Transverse colon (tissue), 4 donors: ENCODE results near the gene SMYD3.

Source experiments
- EP300 ChIP-seq: sonication (generic); formaldehyde crosslinking; IDR thresholded peaks from one replicate; pipeline ENCODE4 v1.6.1; 2017; ENCODE audit warnings: antibody characterized with exemption, low read depth
- POLR2A ChIP-seq: fragments of 450-650 bp; IDR thresholded peaks from one replicate; pipeline ENCODE4 v1.6.1; 2016; ENCODE audit warnings: antibody characterized with exemption, mild to moderate bottlenecking, moderate library complexity
- POLR2AphosphoS5 ChIP-seq, 3 donors: sonication (generic); formaldehyde crosslinking; IDR thresholded peaks; one replicate each; pipeline ENCODE4 v1.6.1; 2016; ENCODE audit warnings: antibody characterized with exemption in 3 of 3
- TF ChIP-seq, protein P1 (sequence below), 5 experiments: fragments of 200-600 bp in 3 of 5; fragments of 450-650 bp in 2 of 5; sonication (generic) in 3 of 5; IDR thresholded peaks; 1 replicate in 2 of 5; 2 replicates in 3 of 5; pipeline ENCODE4 v1.5.1; 2016 to 2017; ENCODE audit warnings: antibody characterized with exemption in 5 of 5, inconsistent platforms in 3 of 5, mild to moderate bottlenecking in 2 of 5, moderate library complexity in 1 of 5

DNA sequence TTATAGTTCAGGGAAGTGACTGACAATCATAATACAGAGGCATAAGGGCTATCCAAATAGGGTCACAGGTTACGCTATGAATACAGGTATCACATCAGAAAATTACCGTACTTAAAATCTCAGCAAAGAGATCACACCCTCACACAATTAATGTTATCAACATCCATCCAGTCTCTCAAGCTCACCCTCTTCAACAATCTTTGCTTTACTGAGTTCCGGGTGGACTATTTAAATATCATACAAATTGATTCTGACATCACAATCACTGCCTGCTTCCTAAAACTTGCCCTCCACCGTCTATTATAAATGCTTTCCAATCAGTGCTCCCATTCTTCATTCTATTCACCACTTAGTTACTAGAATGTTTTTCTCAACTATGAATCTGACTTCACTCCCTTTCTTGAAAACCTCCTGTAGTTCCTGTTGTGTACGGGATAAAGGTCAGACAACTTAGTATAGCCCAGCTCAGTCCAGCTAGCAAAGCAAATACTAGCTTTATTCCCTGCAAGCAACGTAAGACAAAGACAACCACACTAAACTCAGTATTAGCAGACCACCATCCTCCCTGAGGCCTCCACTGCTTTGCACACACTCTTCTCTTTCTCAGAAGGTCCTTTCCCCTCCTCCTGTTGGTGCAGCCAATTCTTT lies 398.7 kb downstream of the SMYD3 start:
- TF ChIP-seq, protein P1, sequence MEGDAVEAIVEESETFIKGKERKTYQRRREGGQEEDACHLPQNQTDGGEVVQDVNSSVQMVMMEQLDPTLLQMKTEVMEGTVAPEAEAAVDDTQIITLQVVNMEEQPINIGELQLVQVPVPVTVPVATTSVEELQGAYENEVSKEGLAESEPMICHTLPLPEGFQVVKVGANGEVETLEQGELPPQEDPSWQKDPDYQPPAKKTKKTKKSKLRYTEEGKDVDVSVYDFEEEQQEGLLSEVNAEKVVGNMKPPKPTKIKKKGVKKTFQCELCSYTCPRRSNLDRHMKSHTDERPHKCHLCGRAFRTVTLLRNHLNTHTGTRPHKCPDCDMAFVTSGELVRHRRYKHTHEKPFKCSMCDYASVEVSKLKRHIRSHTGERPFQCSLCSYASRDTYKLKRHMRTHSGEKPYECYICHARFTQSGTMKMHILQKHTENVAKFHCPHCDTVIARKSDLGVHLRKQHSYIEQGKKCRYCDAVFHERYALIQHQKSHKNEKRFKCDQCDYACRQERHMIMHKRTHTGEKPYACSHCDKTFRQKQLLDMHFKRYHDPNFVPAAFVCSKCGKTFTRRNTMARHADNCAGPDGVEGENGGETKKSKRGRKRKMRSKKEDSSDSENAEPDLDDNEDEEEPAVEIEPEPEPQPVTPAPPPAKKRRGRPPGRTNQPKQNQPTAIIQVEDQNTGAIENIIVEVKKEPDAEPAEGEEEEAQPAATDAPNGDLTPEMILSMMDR (IDR thresholded peaks at IDR 0.05): no peak
- TF ChIP-seq POLR2A (no peak), EP300 (no peak), POLR2AphosphoS5 (IDR thresholded peaks at IDR 0.05) (no peak)
